T follicular helper cell (primary cell): Measurements from ENCODE around the gene FAM83G.

Experiments used
- DNase-seq: peaks from one replicate; pipeline ENCODE4 v3.0.0-alpha.2; 2020; ENCODE audit warnings: low read depth

Gene FAM83G

DNA sequence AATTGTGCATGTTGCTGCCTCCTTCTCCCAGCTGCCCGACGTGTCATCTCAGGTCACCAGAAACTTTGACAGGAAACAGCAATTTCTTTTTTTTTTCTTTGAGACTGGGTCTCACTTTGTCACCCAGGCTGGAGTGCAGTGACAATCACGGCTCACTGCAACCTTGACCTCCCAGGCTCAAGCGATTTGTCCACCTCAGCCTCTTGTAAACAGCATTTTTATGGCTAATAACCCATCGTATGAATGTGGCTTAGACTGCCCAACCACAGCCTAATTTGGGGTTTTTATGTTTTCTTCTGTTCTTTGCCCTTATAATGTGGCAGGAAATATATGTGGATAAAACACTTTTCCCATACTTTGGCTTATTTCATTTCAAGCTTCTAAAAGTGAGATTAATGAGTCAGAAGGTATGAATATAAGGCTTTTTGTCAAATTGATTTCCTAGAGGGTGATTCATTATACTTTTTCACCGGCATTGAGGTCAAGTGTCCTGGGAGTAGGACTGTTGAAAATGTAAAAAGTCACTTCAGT lies 83.6 kb downstream of the FAM83G start:
- no peak for DNase-seq

DNA sequence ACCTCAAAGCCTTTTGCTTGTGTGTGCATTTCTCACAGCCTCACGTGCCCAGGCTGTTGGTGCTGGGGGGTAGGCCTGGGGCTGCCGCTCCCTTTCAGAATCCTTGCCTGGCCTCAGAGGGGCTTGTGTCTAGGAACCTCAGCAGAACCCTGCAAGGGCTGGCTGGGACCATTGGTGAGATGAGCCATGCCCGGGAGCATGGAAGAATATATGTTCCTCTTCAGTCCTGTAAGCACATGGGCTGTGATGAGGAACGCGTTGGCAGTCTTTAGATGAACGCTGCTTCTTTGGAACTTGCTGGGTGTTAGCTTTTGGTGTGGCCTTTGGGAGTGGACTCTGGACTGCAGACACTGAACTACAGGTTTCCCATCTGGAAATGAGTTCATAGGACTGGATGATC lies 84.6 kb downstream of the FAM83G start:
- no peak for DNase-seq
